Cardiac atrium fibroblast (primary cell): ENCODE data around the gene DIPK1B. TPM values are rescaled to one million over a fixed set of nuclear protein-coding genes. Genes with fewer than 3 reads are reported as not detected.

ENCODE experiments used
- total RNA-seq: library from RNA; depleted of rRNA; stranded (reverse); fragments of >200 nt; gene quantifications from 2 replicates; pipeline ENCODE4 v1.2.3, GENCODE V29; 2015

DIPK1B gene
- total RNA-seq, result 20.1 and 25.1 TPM in 2 replicates

GRCh38 chr9:136711751-136712689 lies at the start of gene DIPK1B:
Gene DIPK1B, plus strand, starts transcription at chr9:136712572. Its CDS starts 94 bp downstream, at chr9:136712666.

DNA sequence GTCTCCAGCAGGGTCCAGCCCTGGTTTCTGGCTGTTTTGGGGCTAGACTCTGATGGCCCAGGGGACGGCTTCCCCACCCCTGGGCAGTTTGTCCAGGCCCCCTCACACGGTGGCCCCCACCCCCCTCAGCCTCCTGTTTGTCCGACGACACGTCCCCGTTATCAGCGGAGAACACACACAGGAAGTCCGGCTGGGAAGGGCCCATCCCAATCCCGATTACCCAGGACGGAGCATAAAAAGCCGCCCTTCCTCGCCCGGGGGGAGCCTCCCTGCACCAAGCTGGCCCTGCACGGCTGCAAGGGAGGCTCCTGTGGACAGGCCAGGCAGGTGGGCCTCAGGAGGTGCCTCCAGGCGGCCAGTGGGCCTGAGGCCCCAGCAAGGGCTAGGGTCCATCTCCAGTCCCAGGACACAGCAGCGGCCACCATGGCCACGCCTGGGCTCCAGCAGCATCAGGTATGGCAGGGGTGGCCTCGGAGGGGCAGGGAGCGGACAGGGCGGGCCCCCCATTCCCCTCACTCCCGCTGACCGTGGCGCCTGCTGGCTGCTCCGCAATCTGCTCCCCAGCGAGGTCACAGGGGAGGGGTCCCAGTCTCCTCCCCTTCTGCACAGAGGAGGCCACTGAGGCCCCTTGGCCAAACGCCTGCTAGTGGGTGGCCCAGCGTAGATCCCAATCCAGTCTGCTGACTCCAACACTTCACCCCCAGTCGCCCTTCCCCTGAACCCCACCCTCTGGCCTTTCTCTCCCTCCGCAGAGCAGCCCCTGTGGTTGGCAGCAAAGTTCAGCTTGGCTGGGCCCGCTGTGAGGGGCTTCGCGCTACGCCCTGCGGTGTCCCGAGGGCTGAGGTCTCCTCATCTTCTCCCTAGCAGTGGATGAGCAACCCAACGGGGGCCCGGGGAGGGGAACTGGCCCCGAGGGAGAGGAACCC lies 49.5 kb upstream of the DIPK1B start, which contains the start of gene EGFL7:
Gene EGFL7 (plus strand): TSS at position 261 of the 926 bp plus-strand sequence. CDS start 5,367 bp downstream, outside the sequence.

DNA sequence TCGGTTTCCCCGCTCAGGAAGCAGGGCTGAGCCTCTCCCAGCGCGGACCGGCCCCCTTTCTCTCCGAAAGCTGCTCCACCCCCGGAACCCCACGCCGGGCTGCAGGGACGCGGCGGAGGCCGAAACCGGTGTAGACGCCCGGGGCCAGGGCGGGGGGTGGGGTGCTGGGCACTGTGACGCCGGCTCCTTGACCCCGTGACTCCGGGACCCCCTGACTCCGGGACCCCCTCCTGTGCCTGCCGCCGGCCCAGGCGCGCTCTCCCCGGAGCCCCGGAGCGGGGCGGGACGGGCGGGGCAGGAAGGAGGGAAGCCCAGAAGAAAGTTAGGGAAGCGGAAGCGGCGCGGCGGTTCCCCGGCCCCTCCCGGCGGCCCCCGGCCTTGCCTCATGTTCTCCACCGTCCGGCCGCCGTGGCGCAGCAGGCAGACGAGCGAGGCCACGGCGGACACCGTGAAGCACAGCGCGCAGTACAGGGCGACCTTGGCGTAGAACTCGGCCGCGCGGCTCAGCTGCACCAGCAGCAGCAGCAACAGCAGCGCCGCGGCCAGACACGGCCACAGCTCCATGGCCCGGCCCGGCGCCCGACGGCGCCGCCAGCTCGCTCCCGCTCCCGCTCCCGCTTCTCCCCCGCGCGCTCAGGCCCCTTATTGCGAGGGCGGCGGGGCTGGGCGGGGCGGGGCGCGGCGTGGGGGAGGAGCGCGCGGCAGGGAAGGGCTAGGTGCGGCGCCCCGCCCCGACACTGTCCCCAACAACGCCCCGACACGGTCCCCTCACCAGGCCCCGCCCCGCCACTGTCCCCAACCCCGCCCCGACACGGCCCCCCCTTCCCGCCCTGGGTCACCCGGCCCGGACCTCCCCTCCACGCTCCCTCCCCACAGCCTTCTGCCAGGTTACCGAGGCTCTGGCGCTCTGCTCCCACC lies 25.3 kb upstream of the DIPK1B start, which contains the start of gene AGPAT2:
Gene AGPAT2 (minus strand): TSS at position 664 of the 918 bp plus-strand sequence. CDS start 100 bp downstream, at position 564.

GRCh38 chr9:136742591-136743391 lies 30.4 kb downstream of the DIPK1B start, which contains the start of gene LCN10:
Gene LCN10, minus strand, starts transcription at chr9:136742940. Its CDS starts 37 bp downstream, at chr9:136742903.

DNA sequence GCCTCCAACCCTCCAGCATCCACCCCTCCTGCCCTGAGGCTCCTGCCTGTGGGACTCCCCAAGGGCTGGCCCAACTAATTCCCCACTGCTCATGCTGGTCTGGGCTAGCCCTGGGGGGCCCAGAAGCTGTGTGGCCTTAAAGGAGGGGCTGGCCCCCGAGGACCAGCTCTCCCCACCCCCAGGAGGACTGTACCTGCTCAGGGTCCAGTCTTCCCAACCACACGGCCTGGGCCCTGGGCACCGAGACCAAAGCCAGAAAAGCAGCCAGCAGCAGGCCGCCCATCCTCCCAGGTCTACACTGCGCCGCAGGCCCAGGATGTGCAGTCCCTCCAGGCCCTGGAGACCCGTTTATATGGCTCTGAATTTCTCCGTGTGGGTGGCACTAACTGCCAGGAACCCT lies 35.8 kb downstream of the DIPK1B start, which contains the start of gene LCN6:
Gene LCN6 (minus strand): TSS at position 325 of the 400 bp plus-strand sequence. CDS start 42 bp downstream, at position 283.

GRCh38 chr9:136764301-136764891 lies 52.0 kb downstream of the DIPK1B start, which contains the start of gene LCN15:
Gene LCN15, minus strand, starts transcription at chr9:136764518. Its CDS starts 30 bp downstream, at chr9:136764488.

Other genes starting within 250 kb of the DIPK1B start
- 45.7 and 65.4 TPM in 2 replicates for gene SEC16A, start 229.5 kb upstream of the DIPK1B start, total RNA-seq
- gene NOTCH1, start 166.5 kb upstream of the DIPK1B start, total RNA-seq, result 20.9 and 30.1 TPM in 2 replicates
- 189 and 232 TPM in 2 replicates for gene EGFL7, start 49.7 kb upstream of the DIPK1B start, total RNA-seq
- gene AGPAT2, start 25.1 kb upstream of the DIPK1B start, total RNA-seq, result 76.0 and 90.6 TPM in 2 replicates
- gene LCN10, start 30.4 kb downstream of the DIPK1B start, total RNA-seq, result not detected in 2 replicates
- gene LCN6, start 36.0 kb downstream of the DIPK1B start, total RNA-seq, result not detected in 2 replicates
- not detected in 2 replicates for gene LCN8, start 45.7 kb downstream of the DIPK1B start, total RNA-seq
- not detected in 2 replicates for gene LCN15, start 51.9 kb downstream of the DIPK1B start, total RNA-seq
- 104 and 151 TPM in 2 replicates for gene TMEM141, start 78.8 kb downstream of the DIPK1B start, total RNA-seq
- gene CCDC183, start 83.8 kb downstream of the DIPK1B start, total RNA-seq, result 0.18 and 1.6 TPM in 2 replicates
- 68.2 and 77.4 TPM in 2 replicates for gene RABL6, start 95.4 kb downstream of the DIPK1B start, total RNA-seq
- gene AJM1, start 129.9 kb downstream of the DIPK1B start, total RNA-seq, result 1.5 and 2.7 TPM in 2 replicates
- 118 and 128 TPM in 2 replicates for gene PHPT1, start 136.8 kb downstream of the DIPK1B start, total RNA-seq
- 3.2 and 3.6 TPM in 2 replicates for gene MAMDC4, start 139.8 kb downstream of the DIPK1B start, total RNA-seq
- 376 and 413 TPM in 2 replicates for gene EDF1, start 153.7 kb downstream of the DIPK1B start, total RNA-seq
- gene TRAF2, start 173.9 kb downstream of the DIPK1B start, total RNA-seq, result 3.4 and 6.6 TPM in 2 replicates
- gene FBXW5, start 232.2 kb downstream of the DIPK1B start, total RNA-seq, result 121 and 137 TPM in 2 replicates
- not detected in 2 replicates for gene C8G, start 232.7 kb downstream of the DIPK1B start, total RNA-seq
- not detected in 2 replicates for gene LCN12, start 239.7 kb downstream of the DIPK1B start, total RNA-seq